DOHH2 (cell line): Measurements from ENCODE around the gene NHLRC2.
A peak's percentile ranks its signal among the peaks of the same experiment; 100 is the strongest.

Experiments
- H3F3A ChIP-seq: fragments of 200-600 bp; sonication (generic), shearing (Covaris generic); 2 replicates; pipeline ENCODE4 v1.6.0; 2016; ENCODE audit warnings: antibody characterized with exemption, mild to moderate bottlenecking; ENCODE audit not compliant: control insufficient read depth, insufficient read depth
- H3K27ac ChIP-seq: fragments of 200-600 bp; sonication (generic); 2 replicates; pipeline ENCODE4 v1.5.1; 2014; ENCODE audit warnings: low read depth, mild to moderate bottlenecking, low read length, moderate library complexity
- H3K27me3 ChIP-seq: fragments of 200-600 bp; sonication (generic); 2 replicates; pipeline ENCODE4 v1.6.1; 2014; ENCODE audit warnings: mild to moderate bottlenecking, low read length, mixed read lengths; ENCODE audit not compliant: control insufficient read depth
- H3K36me3 ChIP-seq: fragments of 200-600 bp; sonication (generic); 2 replicates; pipeline ENCODE4 v1.6.1; 2014; ENCODE audit warnings: mild to moderate bottlenecking, low read length, moderate library complexity, mixed read lengths; ENCODE audit not compliant: control insufficient read depth
- H3K4me1 ChIP-seq: fragments of 200-600 bp; sonication (generic); 2 replicates; pipeline ENCODE4 v1.6.1; 2014; ENCODE audit warnings: mild to moderate bottlenecking, low read length, mixed read lengths; ENCODE audit not compliant: control insufficient read depth
- H3K4me2 ChIP-seq: fragments of 200-600 bp; sonication (generic); 2 replicates; pipeline ENCODE4 v1.6.0; 2014; ENCODE audit warnings: mild to moderate bottlenecking, low read length, moderate library complexity
- H3K4me3 ChIP-seq: fragments of 200-600 bp; sonication (generic); 2 replicates; pipeline ENCODE4 v1.5.1; 2014; ENCODE audit warnings: mild to moderate bottlenecking, low read length, mixed read lengths
- H3K79me2 ChIP-seq: fragments of 200-600 bp; sonication (generic); 2 replicates; pipeline ENCODE4 v1.6.1; 2014; ENCODE audit warnings: mild to moderate bottlenecking, low read length, mixed read lengths; ENCODE audit not compliant: control insufficient read depth
- H3K9me2 ChIP-seq: fragments of 200-600 bp; sonication (generic); replicated peaks from 2 replicates; pipeline ENCODE4 v1.6.1; 2014; ENCODE audit warnings: mild to moderate bottlenecking, low read length, mixed read lengths; ENCODE audit not compliant: control insufficient read depth
- H3K9me3 ChIP-seq: fragments of 200-600 bp; sonication (generic); 2 replicates; pipeline ENCODE4 v1.6.1; 2014; ENCODE audit warnings: antibody characterized with exemption, low read length, mixed read lengths; ENCODE audit not compliant: control insufficient read depth, insufficient read depth
- H4K20me1 ChIP-seq: fragments of 200-600 bp; sonication (generic); 2 replicates; pipeline ENCODE4 v1.6.0; 2014; ENCODE audit warnings: low read depth, mild to moderate bottlenecking, antibody characterized with exemption, low read length, moderate library complexity; ENCODE audit not compliant: control insufficient read depth, insufficient read depth
- EZH2phosphoT487 ChIP-seq: fragments of 200-600 bp; sonication (generic); IDR thresholded peaks from 2 replicates; pipeline ENCODE4 v1.6.1; 2017; ENCODE audit warnings: borderline replicate concordance, mild to moderate bottlenecking, antibody characterized with exemption, low read length, moderate library complexity, mixed read lengths
- TF ChIP-seq, protein P1 (sequence below): fragments of 200-600 bp; sonication (generic); IDR thresholded peaks from one replicate; pipeline ENCODE4 v1.5.1; 2014; ENCODE audit warnings: antibody characterized with exemption, mild to moderate bottlenecking, low read depth, low read length; ENCODE audit not compliant: poor library complexity, severe bottlenecking

NHLRC2 gene

DNA sequence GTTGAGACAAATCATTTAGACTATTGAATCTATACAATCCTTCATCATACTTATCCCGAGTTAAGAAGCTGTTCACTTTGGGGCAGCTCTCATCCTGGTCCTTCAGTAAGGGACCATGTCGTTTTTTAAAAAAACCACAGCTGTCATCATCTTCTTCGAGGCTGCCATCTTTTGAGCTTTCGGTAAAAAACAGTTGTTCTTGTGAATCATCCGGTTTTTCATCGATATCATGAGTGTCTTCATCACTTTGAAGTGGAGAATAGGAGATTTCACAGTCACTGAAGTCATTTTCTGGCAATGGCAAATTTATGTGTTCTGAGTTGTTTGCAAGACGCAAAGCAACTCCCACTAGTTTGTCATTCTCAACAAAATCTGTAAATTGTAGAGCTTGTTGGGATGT, 4.5 kb upstream of the NHLRC2 start:
- H3K9me2 ChIP-seq = no peaks in the 10 kb centered on the region
- H3K27ac ChIP-seq = no peak overlapping the region
- TF ChIP-seq, protein P1, sequence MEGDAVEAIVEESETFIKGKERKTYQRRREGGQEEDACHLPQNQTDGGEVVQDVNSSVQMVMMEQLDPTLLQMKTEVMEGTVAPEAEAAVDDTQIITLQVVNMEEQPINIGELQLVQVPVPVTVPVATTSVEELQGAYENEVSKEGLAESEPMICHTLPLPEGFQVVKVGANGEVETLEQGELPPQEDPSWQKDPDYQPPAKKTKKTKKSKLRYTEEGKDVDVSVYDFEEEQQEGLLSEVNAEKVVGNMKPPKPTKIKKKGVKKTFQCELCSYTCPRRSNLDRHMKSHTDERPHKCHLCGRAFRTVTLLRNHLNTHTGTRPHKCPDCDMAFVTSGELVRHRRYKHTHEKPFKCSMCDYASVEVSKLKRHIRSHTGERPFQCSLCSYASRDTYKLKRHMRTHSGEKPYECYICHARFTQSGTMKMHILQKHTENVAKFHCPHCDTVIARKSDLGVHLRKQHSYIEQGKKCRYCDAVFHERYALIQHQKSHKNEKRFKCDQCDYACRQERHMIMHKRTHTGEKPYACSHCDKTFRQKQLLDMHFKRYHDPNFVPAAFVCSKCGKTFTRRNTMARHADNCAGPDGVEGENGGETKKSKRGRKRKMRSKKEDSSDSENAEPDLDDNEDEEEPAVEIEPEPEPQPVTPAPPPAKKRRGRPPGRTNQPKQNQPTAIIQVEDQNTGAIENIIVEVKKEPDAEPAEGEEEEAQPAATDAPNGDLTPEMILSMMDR = no peak
- no peak for TF ChIP-seq EZH2phosphoT487
- no peaks in the 10 kb centered on the region for H3K27me3 ChIP-seq
- H3F3A ChIP-seq = peaks cover 12% of the 10 kb centered on the region; the same call in 1 of the 2 replicates
- H3K4me1 ChIP-seq = peaks cover 44% of the 10 kb centered on the region
- H3K36me3 ChIP-seq = peaks cover 17% of the 10 kb centered on the region
- H3K79me2 ChIP-seq = peaks cover 26% of the 10 kb centered on the region
- no peaks in the 10 kb centered on the region for H3K9me3 ChIP-seq
- no peak overlapping the region for H3K4me3 ChIP-seq
- H4K20me1 ChIP-seq = no peaks in the 10 kb centered on the region
- peak overlapping the region; percentile 92; the same call in 1 of the 2 replicates for H3K4me2 ChIP-seq

DNA sequence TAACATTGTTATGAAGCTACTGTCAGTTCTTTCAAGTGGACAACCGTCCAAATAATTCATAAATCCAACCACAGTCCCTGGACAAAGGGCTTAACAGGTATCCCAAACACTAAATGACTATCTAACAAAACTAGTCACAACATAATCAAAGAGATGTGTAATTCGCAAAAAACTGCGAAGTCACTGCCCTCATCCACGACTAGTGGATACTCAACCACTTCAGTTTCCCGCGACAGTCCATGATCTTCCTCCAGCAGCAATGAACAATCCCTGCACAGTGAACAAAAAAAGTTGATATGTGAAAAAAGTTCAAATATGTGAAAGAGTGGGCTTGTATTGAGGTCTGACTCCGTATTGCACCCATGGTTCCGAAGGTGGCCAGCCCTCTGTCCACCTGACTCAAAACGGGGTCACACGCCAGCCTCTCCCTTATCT, 866 bp upstream of the NHLRC2 start:
- Histone ChIP-seq H3K9me2 (no peaks in the 10 kb centered on the region), H4K20me1 (no peaks in the 10 kb centered on the region), H3F3A (peaks cover 12% of the 10 kb centered on the region; the same call in 1 of the 2 replicates), H3K4me3 (peak overlapping the region; percentile 89), H3K4me2 (peak overlapping the region; percentile 92), H3K36me3 (peaks cover 26% of the 10 kb centered on the region), H3K79me2 (peaks cover 63% of the 10 kb centered on the region), H3K27ac (peak overlapping the region; percentile 75), H3K9me3 (no peaks in the 10 kb centered on the region), H3K27me3 (no peaks in the 10 kb centered on the region), H3K4me1 (peaks cover 64% of the 10 kb centered on the region)
- TF ChIP-seq EZH2phosphoT487 = no peak
- TF ChIP-seq, protein P1 = no peak

DNA sequence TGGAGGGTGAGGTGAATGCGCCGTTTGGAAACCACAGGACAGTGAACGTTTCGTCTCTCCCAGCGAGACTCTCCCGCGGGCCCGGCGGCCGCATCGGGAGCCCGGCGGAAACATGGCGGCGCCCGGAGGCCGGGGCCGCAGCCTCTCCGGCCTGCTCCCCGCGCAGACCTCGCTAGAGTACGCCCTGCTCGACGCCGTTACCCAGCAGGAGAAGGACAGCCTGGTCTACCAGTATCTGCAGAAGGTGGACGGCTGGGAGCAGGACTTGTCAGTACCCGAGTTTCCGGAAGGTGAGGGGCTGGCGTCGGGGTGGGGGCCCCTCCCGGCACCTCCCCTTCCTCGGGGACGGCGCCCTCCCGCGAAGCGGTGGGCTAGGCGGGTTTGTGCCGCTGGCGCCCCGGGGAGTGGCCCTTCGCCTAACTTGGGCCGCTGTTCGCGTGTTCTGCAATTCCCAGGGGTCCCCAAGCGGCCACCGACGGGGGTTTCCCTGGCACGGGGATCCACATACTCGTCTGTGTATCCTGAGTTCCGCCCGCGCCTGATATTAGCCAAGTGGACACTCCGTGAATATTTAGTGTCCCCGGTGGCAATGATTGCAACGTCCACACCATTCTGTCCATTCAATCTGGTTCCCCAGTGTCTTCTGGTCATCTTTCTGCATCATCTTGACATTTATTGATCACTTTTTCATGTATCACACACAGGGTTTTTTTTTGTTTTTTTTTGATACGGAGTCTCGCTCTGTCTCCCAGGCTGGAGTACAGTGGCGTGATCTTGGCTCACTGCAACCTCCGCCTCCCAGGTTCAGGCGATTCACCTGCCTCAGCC, 514 bp downstream of the NHLRC2 start:
- Histone ChIP-seq H3K9me3 (no peaks in the 10 kb centered on the region), H4K20me1 (no peaks in the 10 kb centered on the region), H3K79me2 (peaks cover 67% of the 10 kb centered on the region), H3K27me3 (no peaks in the 10 kb centered on the region), H3K36me3 (peaks cover 34% of the 10 kb centered on the region), H3K4me3 (peak overlapping the region; percentile 89), H3K9me2 (no peaks in the 10 kb centered on the region), H3K27ac (peak overlapping the region; percentile 75), H3K4me2 (peak overlapping the region; percentile 92), H3F3A (peaks cover 8% of the 10 kb centered on the region; the same call in 1 of the 2 replicates), H3K4me1 (peaks cover 65% of the 10 kb centered on the region)
- TF ChIP-seq, protein P1 = peak; percentile 39
- TF ChIP-seq EZH2phosphoT487 = no peak
